ENCODE results near the gene RLBP1.

DNA sequence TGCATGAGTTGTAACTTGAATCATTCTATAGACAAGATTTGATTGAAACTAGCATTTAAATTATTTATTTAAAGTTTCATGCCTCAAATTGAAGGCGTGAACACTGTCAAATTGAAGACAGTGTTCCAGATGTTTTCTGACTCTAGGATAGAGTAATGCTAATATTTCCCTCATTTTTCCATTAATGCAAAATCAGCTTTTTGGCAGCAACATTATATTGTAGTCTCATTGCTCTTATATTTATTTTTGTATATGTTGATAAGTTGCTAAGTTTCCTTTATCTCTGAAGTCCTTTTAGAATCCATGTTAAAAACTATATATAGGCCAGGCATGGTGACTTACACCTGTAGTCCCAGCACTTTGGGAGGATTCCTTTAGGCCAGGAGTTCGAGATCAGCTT is 27.2 kb upstream of the RLBP1 start:
- TF ChIP-seq, protein P1, sequence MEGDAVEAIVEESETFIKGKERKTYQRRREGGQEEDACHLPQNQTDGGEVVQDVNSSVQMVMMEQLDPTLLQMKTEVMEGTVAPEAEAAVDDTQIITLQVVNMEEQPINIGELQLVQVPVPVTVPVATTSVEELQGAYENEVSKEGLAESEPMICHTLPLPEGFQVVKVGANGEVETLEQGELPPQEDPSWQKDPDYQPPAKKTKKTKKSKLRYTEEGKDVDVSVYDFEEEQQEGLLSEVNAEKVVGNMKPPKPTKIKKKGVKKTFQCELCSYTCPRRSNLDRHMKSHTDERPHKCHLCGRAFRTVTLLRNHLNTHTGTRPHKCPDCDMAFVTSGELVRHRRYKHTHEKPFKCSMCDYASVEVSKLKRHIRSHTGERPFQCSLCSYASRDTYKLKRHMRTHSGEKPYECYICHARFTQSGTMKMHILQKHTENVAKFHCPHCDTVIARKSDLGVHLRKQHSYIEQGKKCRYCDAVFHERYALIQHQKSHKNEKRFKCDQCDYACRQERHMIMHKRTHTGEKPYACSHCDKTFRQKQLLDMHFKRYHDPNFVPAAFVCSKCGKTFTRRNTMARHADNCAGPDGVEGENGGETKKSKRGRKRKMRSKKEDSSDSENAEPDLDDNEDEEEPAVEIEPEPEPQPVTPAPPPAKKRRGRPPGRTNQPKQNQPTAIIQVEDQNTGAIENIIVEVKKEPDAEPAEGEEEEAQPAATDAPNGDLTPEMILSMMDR (conservative IDR thresholded peaks at IDR 0.05 in 1 of 2, IDR thresholded peaks at IDR 0.05 in 1 of 2; ENCODE audit: extremely low read depth in 1 of 2, insufficient read depth in 1 of 2, low read depth in 1 of 2, low read length in 2 of 2) = no peak
- TF ChIP-seq EZH2 (IDR thresholded peaks at IDR 0.05; ENCODE audit: borderline replicate concordance, low read length) = no peak

Data from mammary epithelial cell (primary cell).